Muscle layer of colon (tissue), 2 donors: ENCODE measurements around the gene COPZ1.

Source experiments
- H3K27ac ChIP-seq: one replicate; pipeline ENCODE4 v1.7.0; 2013; ENCODE audit warnings: low read depth, mild to moderate bottlenecking, low read length, moderate library complexity
- H3K27me3 ChIP-seq, 2 donors: one replicate each; pipeline ENCODE4 v1.7.0; 2013; ENCODE audit warnings: low read length in 2 of 2, mild to moderate bottlenecking in 2 of 2; ENCODE audit not compliant: insufficient read depth in 2 of 2, control insufficient read depth in 1 of 2
- H3K36me3 ChIP-seq: one replicate; pipeline ENCODE4 v1.7.0; 2013; ENCODE audit warnings: mild to moderate bottlenecking, low read length; ENCODE audit not compliant: insufficient read depth
- H3K4me1 ChIP-seq: one replicate; pipeline ENCODE4 v1.7.0; 2013; ENCODE audit warnings: mild to moderate bottlenecking, low read length; ENCODE audit not compliant: insufficient read depth
- H3K4me3 ChIP-seq, 2 donors: one replicate each; pipeline ENCODE4 v1.7.0; 2013; ENCODE audit warnings: low read length in 2 of 2, low read depth in 1 of 2, mild to moderate bottlenecking in 1 of 2, moderate library complexity in 1 of 2
- H3K9ac ChIP-seq: one replicate; pipeline ENCODE4 v1.7.0; 2013; ENCODE audit warnings: low read length
- H3K9me3 ChIP-seq: one replicate; pipeline ENCODE4 v1.7.0; 2013; ENCODE audit warnings: mild to moderate bottlenecking, low read length
- donor health status: abdominal sarcoma.
- donor health status: Adenocarcinoma of cecum.

COPZ1 gene

DNA sequence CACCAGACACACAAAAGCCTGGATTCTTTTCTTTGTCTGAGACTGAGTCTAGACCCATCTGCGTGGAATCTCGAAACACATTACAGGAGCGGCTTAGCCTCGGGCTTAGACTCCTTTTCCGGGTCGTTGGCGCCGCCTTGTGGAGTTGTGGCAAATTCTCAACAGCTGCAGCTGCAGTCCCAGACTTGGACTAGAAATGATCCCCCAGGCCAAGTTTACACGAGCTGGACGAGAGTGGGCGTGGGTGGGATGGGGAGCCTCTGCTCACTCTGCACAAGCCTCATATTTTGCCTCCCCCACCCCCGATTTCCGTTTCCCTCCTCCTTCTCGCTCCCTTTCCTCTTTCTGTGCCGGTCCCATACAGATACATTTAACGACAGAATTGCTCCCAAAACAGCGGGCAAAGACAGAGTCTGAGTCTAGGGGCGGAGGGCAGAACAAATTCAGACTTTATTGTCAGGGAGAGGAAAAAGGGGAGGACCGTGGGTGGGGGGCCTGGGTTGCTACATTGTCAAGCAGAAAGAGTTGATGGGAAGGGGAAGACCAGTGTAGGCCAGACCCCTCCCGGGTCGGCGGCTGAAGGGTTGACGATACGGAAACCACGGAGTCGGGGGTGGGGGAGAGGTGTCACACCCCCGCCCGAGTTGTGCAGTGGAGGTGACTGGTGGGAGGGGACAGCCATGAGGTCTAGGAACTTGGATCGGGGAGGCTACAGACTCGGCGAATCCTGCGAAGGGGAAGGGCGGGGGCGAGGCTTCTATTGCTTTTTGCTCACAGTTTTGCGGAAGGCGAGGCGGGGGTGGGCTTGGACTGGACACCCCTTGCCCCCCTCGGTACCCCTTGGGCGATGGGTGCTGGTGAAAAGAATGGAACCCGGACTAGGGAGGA lies 44.0 kb downstream of the COPZ1 start:
- Histone ChIP-seq H3K4me3 (peak overlapping the region; percentile 14 to 36), H3K27me3 (no peaks in the 10 kb centered on the region), H3K9ac (no peak overlapping the region), H3K27ac (no peak overlapping the region), H3K9me3 (no peaks in the 10 kb centered on the region), H3K4me1 (peaks cover 37% of the 10 kb centered on the region), H3K36me3 (peaks cover 7% of the 10 kb centered on the region)

DNA sequence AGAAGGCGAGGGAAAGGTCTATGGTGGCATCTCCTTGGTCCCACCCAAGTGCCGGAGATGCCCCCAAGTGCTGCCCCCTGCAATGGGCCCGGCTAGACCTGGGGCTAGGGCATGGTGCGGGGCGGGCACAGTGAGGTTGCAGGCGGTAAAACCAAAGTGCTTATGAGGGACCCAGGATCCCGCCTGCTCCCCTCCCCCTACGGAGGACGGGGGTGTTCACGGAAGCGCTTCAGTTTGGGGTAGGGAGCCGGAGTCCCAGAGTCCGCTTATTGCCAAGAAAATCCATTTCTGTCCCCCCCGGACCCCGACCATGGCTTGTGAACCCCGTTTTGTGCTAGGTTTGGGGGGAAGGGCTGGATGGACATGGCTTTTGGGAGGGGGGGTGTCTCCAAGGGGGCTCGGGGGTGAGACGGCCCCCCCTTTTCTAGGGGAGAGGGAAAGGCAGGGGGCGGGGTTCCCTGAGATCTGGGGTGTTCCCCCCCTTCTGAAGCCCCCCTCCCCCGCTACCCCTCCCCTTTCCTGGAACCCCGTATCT lies 44.7 kb downstream of the COPZ1 start:
- H3K27ac ChIP-seq: peak overlapping the region; percentile 23
- H3K4me1 ChIP-seq: peaks cover 44% of the 10 kb centered on the region
- no peak overlapping the region for H3K9ac ChIP-seq
- H3K36me3 ChIP-seq: peaks cover 8% of the 10 kb centered on the region
- H3K27me3 ChIP-seq: no peaks in the 10 kb centered on the region
- H3K9me3 ChIP-seq: no peaks in the 10 kb centered on the region
- peak overlapping the region; percentile 36 to 47 for H3K4me3 ChIP-seq

DNA sequence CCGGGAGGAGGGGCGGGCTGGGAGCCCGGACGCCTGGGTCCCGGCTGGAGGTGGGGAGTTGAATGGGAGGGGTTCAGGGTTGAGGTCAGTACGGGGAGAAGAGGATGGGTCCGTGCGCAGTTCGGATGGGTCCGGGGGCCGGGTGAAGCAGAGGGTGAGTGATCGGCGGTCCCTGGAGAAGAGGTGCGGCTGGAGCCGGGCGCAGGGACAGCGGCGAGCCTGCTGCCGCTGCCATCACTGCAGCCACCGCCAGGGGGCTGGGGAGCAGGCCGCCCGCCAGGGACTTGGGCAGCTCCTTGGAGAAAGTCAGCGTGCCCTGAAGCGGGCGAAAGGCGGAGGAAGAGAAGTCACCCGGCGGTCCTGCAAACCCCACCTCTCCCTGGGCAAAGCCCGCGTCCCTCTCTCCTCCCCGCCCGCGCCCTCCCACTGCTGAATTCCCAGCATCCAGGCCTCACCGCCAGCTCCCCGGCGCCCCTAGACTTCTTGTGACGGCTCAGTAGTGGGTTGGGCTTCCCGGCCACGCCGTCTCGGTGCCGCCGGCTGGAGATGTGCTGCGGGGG lies 45.3 kb downstream of the COPZ1 start:
- Histone ChIP-seq H3K36me3 (peaks cover 8% of the 10 kb centered on the region), H3K27me3 (no peaks in the 10 kb centered on the region), H3K27ac (peak overlapping the region; percentile 23), H3K4me3 (peak overlapping the region; percentile 26 to 47), H3K9ac (no peak overlapping the region), H3K4me1 (peaks cover 47% of the 10 kb centered on the region), H3K9me3 (no peaks in the 10 kb centered on the region)

GRCh38 chr12:54371328-54372112 lies 46.6 kb downstream of the COPZ1 start:
- H3K27me3 ChIP-seq: no peaks in the 10 kb centered on the region
- peak overlapping the region; percentile 12 for H3K27ac ChIP-seq
- no peak overlapping the region for H3K9ac ChIP-seq
- no peaks in the 10 kb centered on the region for H3K9me3 ChIP-seq
- H3K4me3 ChIP-seq: no peak overlapping the region
- peaks cover 8% of the 10 kb centered on the region for H3K36me3 ChIP-seq
- peaks cover 60% of the 10 kb centered on the region for H3K4me1 ChIP-seq

DNA sequence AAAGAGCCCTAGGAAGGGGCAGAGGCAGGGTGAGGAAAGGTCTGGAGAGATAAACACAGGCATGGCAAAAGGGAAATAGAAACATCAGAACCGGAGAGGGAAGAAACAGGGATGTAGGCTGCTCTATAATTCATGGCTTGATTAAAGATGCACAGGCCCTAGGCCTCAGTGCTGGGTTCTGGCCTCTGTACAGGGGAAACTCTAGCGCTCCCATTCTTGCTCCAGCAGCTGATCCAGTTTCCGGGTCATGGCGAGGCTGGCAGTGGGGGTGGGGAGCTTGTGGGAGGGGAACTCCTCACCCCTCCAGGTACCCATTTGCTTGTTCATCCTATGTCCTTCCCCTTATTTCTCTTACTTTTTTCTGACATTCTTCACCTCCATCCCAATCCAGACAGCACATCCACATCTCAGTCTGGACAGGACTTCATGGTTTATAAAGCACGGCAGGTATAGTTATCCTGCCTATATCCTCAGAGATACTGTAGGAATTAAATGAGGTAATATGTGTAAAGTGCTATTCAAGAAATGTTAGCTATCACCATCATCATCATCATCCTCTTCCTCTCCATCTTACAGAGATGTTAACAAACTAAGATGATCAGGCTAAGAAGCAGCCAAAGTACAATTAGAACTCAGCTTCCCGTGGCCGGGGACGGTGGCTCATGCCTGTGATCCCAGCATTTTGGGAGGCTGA lies 47.3 kb downstream of the COPZ1 start:
- H3K9ac ChIP-seq: no peak overlapping the region
- H3K27ac ChIP-seq: no peak overlapping the region
- H3K9me3 ChIP-seq: no peaks in the 10 kb centered on the region
- H3K4me3 ChIP-seq: no peak overlapping the region
- peaks cover 8% of the 10 kb centered on the region for H3K36me3 ChIP-seq
- peaks cover 65% of the 10 kb centered on the region for H3K4me1 ChIP-seq
- H3K27me3 ChIP-seq: no peaks in the 10 kb centered on the region

GRCh38 chr12:54373649-54374561 lies 49.0 kb downstream of the COPZ1 start:
- peaks cover 65% of the 10 kb centered on the region for H3K4me1 ChIP-seq
- no peaks in the 10 kb centered on the region for H3K27me3 ChIP-seq
- no peak overlapping the region for H3K4me3 ChIP-seq
- H3K36me3 ChIP-seq: peaks cover 8% of the 10 kb centered on the region
- H3K9ac ChIP-seq: no peak overlapping the region
- peak overlapping the region; percentile 31 for H3K27ac ChIP-seq
- H3K9me3 ChIP-seq: no peaks in the 10 kb centered on the region

GRCh38 chr12:54374562-54375258 lies 49.8 kb downstream of the COPZ1 start:
- no peaks in the 10 kb centered on the region for H3K9me3 ChIP-seq
- H3K27me3 ChIP-seq: no peaks in the 10 kb centered on the region
- no peak overlapping the region for H3K27ac ChIP-seq
- H3K9ac ChIP-seq: no peak overlapping the region
- peaks cover 8% of the 10 kb centered on the region for H3K36me3 ChIP-seq
- H3K4me1 ChIP-seq: peaks cover 57% of the 10 kb centered on the region
- no peak overlapping the region for H3K4me3 ChIP-seq

DNA sequence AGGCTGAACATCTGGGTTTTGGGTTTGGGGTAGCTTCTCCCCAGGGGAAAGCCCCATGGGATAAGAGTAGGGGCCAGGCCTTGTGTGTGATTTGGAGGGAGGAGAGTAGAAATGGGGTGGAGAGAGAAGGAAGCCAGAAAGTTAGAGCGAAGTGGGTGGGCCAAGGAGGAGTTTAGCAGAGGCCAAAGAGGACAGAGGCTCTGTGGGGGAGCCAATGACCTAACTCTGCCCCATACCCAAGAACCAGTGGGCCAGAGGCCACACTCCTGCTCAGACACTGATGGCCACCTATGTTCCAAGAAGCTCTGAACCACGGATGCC lies 50.3 kb downstream of the COPZ1 start:
- Histone ChIP-seq H3K4me3 (no peak overlapping the region), H3K36me3 (peaks cover 8% of the 10 kb centered on the region), H3K9ac (no peak overlapping the region), H3K27ac (no peak overlapping the region), H3K4me1 (peaks cover 56% of the 10 kb centered on the region), H3K9me3 (no peaks in the 10 kb centered on the region), H3K27me3 (no peaks in the 10 kb centered on the region)

DNA sequence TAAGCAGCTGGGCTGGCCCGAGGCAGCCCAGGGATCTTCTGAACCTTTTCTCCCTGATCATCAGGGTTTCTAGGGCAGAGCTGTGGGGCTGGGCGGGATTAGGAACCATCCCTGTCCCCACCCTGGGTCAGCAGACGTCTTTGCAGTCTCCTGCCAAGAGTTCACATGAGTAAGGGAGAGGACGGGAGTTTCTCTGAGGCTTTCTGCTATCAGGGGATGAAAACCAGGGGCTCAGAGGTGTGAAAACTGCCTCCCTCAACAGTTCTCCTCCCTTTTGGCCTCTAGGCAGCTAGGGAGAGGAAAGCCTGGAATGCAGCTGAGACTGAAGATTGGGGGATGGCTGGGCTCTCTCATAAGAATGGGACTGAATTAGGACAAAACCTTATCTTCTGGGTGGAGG lies 51.7 kb downstream of the COPZ1 start:
- peaks cover 48% of the 10 kb centered on the region for H3K4me1 ChIP-seq
- H3K9ac ChIP-seq: no peak overlapping the region
- peaks cover 4% of the 10 kb centered on the region for H3K36me3 ChIP-seq
- peak overlapping the region; percentile 25 for H3K27ac ChIP-seq
- no peaks in the 10 kb centered on the region for H3K9me3 ChIP-seq
- no peak overlapping the region for H3K4me3 ChIP-seq
- H3K27me3 ChIP-seq: no peaks in the 10 kb centered on the region

- Histone ChIP-seq H3K4me3 (no peak overlapping the region), H3K27ac (peak overlapping the region; percentile 25), H3K4me1 (peaks cover 44% of the 10 kb centered on the region), H3K9me3 (no peaks in the 10 kb centered on the region), H3K27me3 (no peaks in the 10 kb centered on the region), H3K36me3 (peaks cover 4% of the 10 kb centered on the region), H3K9ac (no peak overlapping the region)
These were observed 52.1 kb downstream of the COPZ1 start for GRCh38 chr12:54377007-54377406.
